T-helper 2 cell treated with Interferon-gamma antibody and Interleukin-4, amounts not matched to agents 5 μg/mL and 100 μg/mL, for 36 hours (primary cell): ENCODE data around the gene PDLIM5.

Source experiments
- DNase-seq: peaks from one replicate; pipeline ENCODE4 v3.0.0; 2021; ENCODE audit warnings: low spot score
- H3K27ac Mint-ChIP-seq: one replicate; pipeline ENCODE4 v1.8.0; 2021; ENCODE audit warnings: mild to moderate bottlenecking, mixed read lengths
- H3K27me3 Mint-ChIP-seq: one replicate; pipeline ENCODE4 v1.8.0; 2021; ENCODE audit warnings: low read depth, mixed read lengths
- H3K36me3 Mint-ChIP-seq: one replicate; pipeline ENCODE4 v1.8.0; 2021; ENCODE audit warnings: low read depth, mixed read lengths
- H3K4me1 Mint-ChIP-seq: one replicate; pipeline ENCODE4 v1.8.0; 2021; ENCODE audit warnings: low read depth, mixed read lengths
- H3K4me3 Mint-ChIP-seq: one replicate; pipeline ENCODE4 v1.8.0; 2022; ENCODE audit warnings: mild to moderate bottlenecking, moderate library complexity, mixed read lengths
- H3K9me3 Mint-ChIP-seq: one replicate; pipeline ENCODE4 v1.8.0; 2021; ENCODE audit warnings: mixed read lengths

The PDLIM5 gene

DNA sequence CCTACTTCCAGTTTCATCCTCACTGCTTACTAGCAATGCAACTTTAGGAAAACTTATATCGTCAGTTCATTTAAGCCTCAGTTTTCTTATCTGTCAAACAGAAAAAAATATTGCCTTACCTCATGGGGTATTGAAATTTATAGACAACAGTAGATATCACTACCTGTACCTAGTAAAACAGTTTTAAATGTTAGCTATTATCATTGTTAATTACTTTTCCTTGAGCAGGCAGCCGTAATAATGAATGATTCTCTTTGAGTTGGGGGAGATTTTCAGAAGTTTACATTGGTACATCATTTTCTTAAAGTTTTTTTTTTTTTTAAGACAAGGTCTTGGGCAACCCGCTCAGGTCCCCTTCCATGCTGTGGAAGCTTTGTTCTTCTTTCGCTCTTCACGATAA, 234.3 kb downstream of the PDLIM5 start:
- H3K9me3 Mint-ChIP-seq = no peaks in the 10 kb centered on the region
- DNase-seq = no peak
- no peaks in the 10 kb centered on the region for H3K4me1 Mint-ChIP-seq
- no peaks in the 10 kb centered on the region for H3K27me3 Mint-ChIP-seq
- H3K4me3 Mint-ChIP-seq = no peak overlapping the region
- no peaks in the 10 kb centered on the region for H3K36me3 Mint-ChIP-seq
- no peak overlapping the region for H3K27ac Mint-ChIP-seq

GRCh38 chr4:94689155-94689860, 237.6 kb downstream of the PDLIM5 start:
- no peaks in the 10 kb centered on the region for H3K36me3 Mint-ChIP-seq
- H3K27me3 Mint-ChIP-seq = no peaks in the 10 kb centered on the region
- H3K9me3 Mint-ChIP-seq = no peaks in the 10 kb centered on the region
- no peaks in the 10 kb centered on the region for H3K4me1 Mint-ChIP-seq
- DNase-seq = no peak
- H3K27ac Mint-ChIP-seq = no peak overlapping the region
- H3K4me3 Mint-ChIP-seq = no peak overlapping the region

- no peaks in the 10 kb centered on the region for H3K36me3 Mint-ChIP-seq
- no peaks in the 10 kb centered on the region for H3K4me1 Mint-ChIP-seq
- no peak overlapping the region for H3K27ac Mint-ChIP-seq
- H3K27me3 Mint-ChIP-seq = no peaks in the 10 kb centered on the region
- no peak overlapping the region for H3K4me3 Mint-ChIP-seq
- DNase-seq = no peak
- no peaks in the 10 kb centered on the region for H3K9me3 Mint-ChIP-seq
These were observed 239.1 kb downstream of the PDLIM5 start for GRCh38 chr4:94690851-94691254.

- H3K27me3 Mint-ChIP-seq = no peaks in the 10 kb centered on the region
- no peak overlapping the region for H3K4me3 Mint-ChIP-seq
- no peak for DNase-seq
- no peaks in the 10 kb centered on the region for H3K36me3 Mint-ChIP-seq
- no peaks in the 10 kb centered on the region for H3K4me1 Mint-ChIP-seq
- H3K9me3 Mint-ChIP-seq = no peaks in the 10 kb centered on the region
- no peak overlapping the region for H3K27ac Mint-ChIP-seq
These were observed 239.8 kb downstream of the PDLIM5 start for GRCh38 chr4:94691552-94691951.

GRCh38 chr4:94695384-94695783, 243.6 kb downstream of the PDLIM5 start:
- H3K4me1 Mint-ChIP-seq = no peaks in the 10 kb centered on the region
- H3K27ac Mint-ChIP-seq = no peak overlapping the region
- H3K9me3 Mint-ChIP-seq = no peaks in the 10 kb centered on the region
- no peak for DNase-seq
- H3K4me3 Mint-ChIP-seq = no peak overlapping the region
- no peaks in the 10 kb centered on the region for H3K27me3 Mint-ChIP-seq
- no peaks in the 10 kb centered on the region for H3K36me3 Mint-ChIP-seq

GRCh38 chr4:94698187-94698586, 246.4 kb downstream of the PDLIM5 start:
- peaks cover 5% of the 10 kb centered on the region for H3K27me3 Mint-ChIP-seq
- no peak for DNase-seq
- H3K36me3 Mint-ChIP-seq = no peaks in the 10 kb centered on the region
- H3K27ac Mint-ChIP-seq = no peak overlapping the region
- no peaks in the 10 kb centered on the region for H3K9me3 Mint-ChIP-seq
- H3K4me3 Mint-ChIP-seq = no peak overlapping the region
- no peaks in the 10 kb centered on the region for H3K4me1 Mint-ChIP-seq

- Mint-ChIP-seq H3K27me3 (peaks cover 5% of the 10 kb centered on the region), H3K4me3 (no peak overlapping the region), H3K9me3 (no peaks in the 10 kb centered on the region), H3K27ac (no peak overlapping the region), H3K36me3 (no peaks in the 10 kb centered on the region), H3K4me1 (no peaks in the 10 kb centered on the region)
- no peak for DNase-seq
These were observed 248.6 kb downstream of the PDLIM5 start for GRCh38 chr4:94700298-94700697.

DNA sequence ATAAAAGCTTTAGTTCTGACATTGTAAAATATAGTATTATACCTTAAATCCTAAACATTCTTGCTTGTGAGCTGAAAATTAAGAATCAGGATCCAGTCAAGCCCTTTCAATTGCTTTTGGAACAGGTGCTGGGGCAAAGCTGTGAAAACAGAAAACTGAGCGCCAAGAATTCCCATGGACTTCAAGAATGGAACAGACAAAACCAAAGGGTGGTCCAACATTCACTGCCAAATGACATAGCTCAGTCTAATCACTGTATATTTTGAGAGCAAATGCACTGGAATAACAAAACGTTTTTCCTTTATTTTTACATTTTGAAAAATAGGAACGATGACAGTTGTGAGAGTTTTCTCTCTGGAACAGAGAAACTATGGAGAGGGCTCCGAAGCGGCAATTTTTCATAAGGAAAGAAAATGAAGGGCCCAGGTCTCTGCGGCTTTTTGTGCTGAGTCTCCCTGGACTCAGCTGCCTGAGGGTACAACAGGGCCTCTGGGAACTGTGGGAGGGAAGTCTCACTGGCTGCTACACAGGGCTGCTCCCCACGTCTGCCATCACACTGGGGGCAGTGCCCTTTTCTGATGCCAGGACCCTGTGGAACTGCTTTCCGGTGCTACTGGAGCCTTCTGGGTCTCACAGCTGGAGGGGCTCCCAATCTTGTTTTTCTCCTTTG, 250.0 kb downstream of the PDLIM5 start:
- H3K27me3 Mint-ChIP-seq = peaks cover 5% of the 10 kb centered on the region
- no peak for DNase-seq
- H3K27ac Mint-ChIP-seq = no peak overlapping the region
- no peaks in the 10 kb centered on the region for H3K4me1 Mint-ChIP-seq
- no peak overlapping the region for H3K4me3 Mint-ChIP-seq
- no peaks in the 10 kb centered on the region for H3K9me3 Mint-ChIP-seq
- H3K36me3 Mint-ChIP-seq = no peaks in the 10 kb centered on the region

- H3K4me1 Mint-ChIP-seq = no peaks in the 10 kb centered on the region
- H3K4me3 Mint-ChIP-seq = no peak overlapping the region
- H3K27ac Mint-ChIP-seq = no peak overlapping the region
- DNase-seq = no peak
- H3K9me3 Mint-ChIP-seq = no peaks in the 10 kb centered on the region
- H3K36me3 Mint-ChIP-seq = no peaks in the 10 kb centered on the region
- H3K27me3 Mint-ChIP-seq = no peaks in the 10 kb centered on the region
These were observed 259.9 kb downstream of the PDLIM5 start for GRCh38 chr4:94711635-94712034.

- DNase-seq = no peak
- Mint-ChIP-seq H3K9me3 (no peaks in the 10 kb centered on the region), H3K27ac (no peak overlapping the region), H3K4me1 (no peaks in the 10 kb centered on the region), H3K27me3 (no peaks in the 10 kb centered on the region), H3K4me3 (no peak overlapping the region), H3K36me3 (no peaks in the 10 kb centered on the region)
These were observed 262.8 kb downstream of the PDLIM5 start for GRCh38 chr4:94714365-94715160.

- Mint-ChIP-seq H3K27ac (no peak overlapping the region), H3K36me3 (no peaks in the 10 kb centered on the region), H3K4me3 (no peak overlapping the region), H3K4me1 (no peaks in the 10 kb centered on the region), H3K9me3 (no peaks in the 10 kb centered on the region), H3K27me3 (no peaks in the 10 kb centered on the region)
- no peak for DNase-seq
These were observed 264.0 kb downstream of the PDLIM5 start for GRCh38 chr4:94715726-94716125.
